ENCODE measurements around the gene KRTAP25-1.

KRTAP25-1 gene

GRCh38 chr21:30289215-30289614 is at the start of gene KRTAP25-1:
Gene KRTAP25-1 (minus strand): TSS chr21:30289514. CDS start chr21:30289490, 24 bp downstream.
- DNase-seq (ENCODE audit: low read depth in 2 of 2), result no peak

- DNase-seq (ENCODE audit: low read depth in 2 of 2), result no peak
These were observed 49.4 kb upstream of the KRTAP25-1 start for GRCh38 chr21:30338717-30339116.

GRCh38 chr21:30337772-30338171 is 48.5 kb upstream of the KRTAP25-1 start:
- DNase-seq (ENCODE audit: low read depth in 2 of 2), result no peak

- DNase-seq (ENCODE audit: low read depth in 2 of 2), result no peak
These were observed 48.0 kb upstream of the KRTAP25-1 start, which contains the start of gene KRTAP27-1 for GRCh38 chr21:30337276-30337744. Gene KRTAP27-1 (minus strand): TSS chr21:30337694. CDS start chr21:30337668, 26 bp downstream.

DNA sequence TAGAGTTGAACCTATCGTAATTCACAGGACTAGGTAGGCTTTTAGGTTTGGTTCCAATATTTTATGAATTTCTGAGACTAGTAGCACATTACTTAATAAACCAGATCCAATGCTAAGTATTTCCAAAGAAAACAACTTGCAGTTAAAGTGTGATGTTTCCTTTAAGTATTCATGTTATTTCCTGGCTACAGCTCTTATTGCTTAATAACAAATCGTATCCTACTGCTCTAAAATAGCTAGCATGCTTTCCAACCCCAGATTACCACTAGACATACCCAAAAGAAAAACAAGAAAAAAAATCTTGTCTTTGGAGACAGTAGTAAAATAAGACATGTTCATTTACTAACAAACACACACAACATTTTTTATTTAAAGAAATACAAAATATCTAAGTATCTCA is 47.3 kb upstream of the KRTAP25-1 start:
- no peak for DNase-seq (ENCODE audit: low read depth in 2 of 2)

- DNase-seq (ENCODE audit: low read depth in 2 of 2), result no peak
These were observed 44.4 kb upstream of the KRTAP25-1 start for GRCh38 chr21:30333736-30334135.

- no peak for DNase-seq (ENCODE audit: low read depth in 2 of 2)
These were observed 43.4 kb upstream of the KRTAP25-1 start for GRCh38 chr21:30332681-30333080.

DNA sequence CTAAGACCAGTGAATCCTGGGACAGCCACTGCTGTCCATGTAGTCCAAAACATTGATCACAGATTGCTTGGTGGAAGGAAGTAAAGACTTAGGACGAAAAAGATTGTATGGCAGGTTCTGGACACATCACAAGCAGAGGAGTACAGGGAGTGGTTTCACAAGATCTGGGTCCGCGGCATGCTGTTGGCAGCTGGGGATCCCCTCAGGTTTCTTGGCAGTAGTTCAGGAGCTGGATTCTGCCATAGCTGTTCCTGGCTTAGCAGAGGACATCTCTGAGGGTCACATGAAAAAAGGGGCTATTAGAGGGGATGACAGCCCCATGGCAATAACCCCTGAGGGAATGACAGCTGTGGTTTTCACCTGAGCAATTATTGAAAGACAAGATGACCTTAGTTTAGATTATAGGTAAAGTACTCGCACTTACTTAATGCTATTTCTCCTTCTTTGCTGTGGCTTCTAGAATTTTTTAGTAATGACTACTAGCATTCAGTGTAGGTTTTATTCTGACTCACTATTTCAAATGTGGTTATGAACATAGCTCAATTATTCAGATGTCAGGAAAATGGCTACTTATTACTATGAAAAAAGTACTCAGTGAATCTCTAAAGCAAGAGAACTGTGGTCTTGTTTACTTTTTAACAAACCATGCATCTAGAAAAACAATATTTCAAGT is 40.0 kb upstream of the KRTAP25-1 start:
- DNase-seq (ENCODE audit: low read depth in 2 of 2), result no peak

- no peak for DNase-seq (ENCODE audit: low read depth in 2 of 2)
These were observed 37.1 kb upstream of the KRTAP25-1 start for GRCh38 chr21:30326390-30326789.

GRCh38 chr21:30320215-30320614 is 30.9 kb upstream of the KRTAP25-1 start, which contains the start of gene KRTAP26-1:
Gene KRTAP26-1 (minus strand): TSS chr21:30320315. CDS start chr21:30320035, 280 bp downstream.
- no peak for DNase-seq (ENCODE audit: low read depth in 2 of 2)

DNA sequence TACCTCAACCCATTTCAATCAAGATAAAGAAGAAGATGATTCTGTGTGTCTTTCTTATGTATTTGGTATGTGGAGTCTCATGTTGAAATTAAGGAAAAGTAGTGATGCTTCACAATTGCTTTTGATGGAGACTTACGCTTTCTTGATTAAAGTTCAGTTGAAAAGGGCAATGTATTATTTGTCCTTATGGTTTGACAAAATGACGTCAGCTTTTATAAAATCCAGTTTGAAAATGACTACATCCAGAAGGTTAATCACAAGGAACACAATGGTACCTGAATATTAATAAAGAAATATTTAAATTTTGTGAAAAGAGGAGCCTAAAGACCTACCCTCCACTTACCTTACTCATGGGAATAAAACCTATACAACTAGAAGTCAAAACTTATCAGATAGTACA is 26.4 kb upstream of the KRTAP25-1 start:
- DNase-seq (ENCODE audit: low read depth in 2 of 2), result no peak

- no peak for DNase-seq (ENCODE audit: low read depth in 2 of 2)
These were observed 17.6 kb upstream of the KRTAP25-1 start for GRCh38 chr21:30306884-30307283.

DNA sequence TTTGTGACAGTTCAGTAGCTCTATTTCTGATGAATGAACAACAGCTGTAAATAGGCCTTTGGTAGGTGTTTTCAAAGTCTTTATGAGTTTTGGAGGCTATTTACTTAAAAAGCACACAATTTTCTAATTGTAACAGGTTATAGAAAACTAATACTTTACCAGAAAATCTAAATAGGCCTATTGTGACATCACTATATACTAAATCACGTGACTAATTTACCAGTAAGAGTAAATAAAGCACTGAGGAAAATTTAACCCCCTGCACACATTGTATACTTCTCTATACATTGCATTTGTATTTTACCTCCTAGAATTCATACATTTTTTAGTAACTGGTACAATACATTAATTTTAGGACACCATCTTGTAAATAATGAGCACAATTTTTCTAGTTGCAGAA is 15.8 kb upstream of the KRTAP25-1 start:
- DNase-seq (ENCODE audit: low read depth in 2 of 2), result no peak

- no peak for DNase-seq (ENCODE audit: low read depth in 2 of 2)
These were observed 6.5 kb downstream of the KRTAP25-1 start, which contains the start of gene KRTAP24-1 for GRCh38 chr21:30282850-30283249. Gene KRTAP24-1 (minus strand): TSS chr21:30282950. CDS start chr21:30282932, 18 bp downstream.

DNA sequence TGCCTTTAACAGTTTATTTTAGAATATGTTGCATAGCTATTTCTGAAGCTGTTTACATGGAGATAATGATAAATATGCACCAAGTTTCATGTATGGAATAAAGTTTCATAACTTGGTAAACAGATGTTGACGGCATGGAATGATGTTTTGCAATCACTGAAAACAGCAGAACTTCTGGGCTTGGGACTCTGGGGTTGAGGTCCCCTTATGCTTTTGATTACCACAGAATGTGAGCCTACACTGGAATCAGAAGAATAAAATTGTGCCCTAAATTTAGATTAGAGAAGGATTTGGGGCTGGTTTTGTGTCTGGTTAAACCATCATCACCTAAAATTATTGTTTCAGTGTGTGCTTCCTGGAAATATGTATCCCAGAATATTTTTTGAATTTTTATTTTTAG is 17.7 kb downstream of the KRTAP25-1 start:
- no peak for DNase-seq (ENCODE audit: low read depth in 2 of 2)

- no peak for DNase-seq (ENCODE audit: low read depth in 2 of 2)
These were observed 18.2 kb downstream of the KRTAP25-1 start for GRCh38 chr21:30271156-30271555.

DNA sequence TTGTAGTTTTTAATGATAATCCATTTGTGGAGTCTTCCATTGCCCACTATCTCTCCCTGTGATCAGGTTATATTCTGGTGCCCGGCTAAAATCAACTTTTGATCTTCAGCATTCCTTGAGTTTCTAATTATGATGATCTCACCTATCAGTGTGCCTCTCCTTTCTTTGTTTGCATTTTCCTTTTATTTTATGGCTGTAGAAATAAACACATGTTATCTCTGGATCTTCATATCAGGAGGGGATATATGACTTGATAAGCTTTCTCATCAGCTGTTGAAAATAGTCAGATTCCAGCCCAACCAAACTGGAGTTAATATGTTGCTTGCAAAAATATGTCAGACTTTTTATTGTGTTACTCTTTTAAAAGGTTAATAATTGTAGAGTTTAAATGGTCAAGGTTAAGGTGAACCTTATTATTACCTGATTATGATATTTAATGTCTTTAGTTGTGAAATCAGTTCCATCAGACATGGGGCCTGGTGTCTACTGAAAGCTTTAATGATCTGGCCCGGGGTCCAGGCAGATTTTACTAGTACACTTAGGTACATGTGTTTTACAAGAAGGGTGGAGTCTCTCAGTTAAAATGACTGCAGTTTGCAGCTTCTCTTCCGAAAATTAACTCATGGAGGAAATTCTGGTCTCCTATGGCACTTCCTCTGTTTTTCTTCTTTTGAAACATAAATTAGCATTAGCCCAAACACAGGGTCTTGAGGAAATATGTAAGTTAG is 19.3 kb downstream of the KRTAP25-1 start:
- no peak for DNase-seq (ENCODE audit: low read depth in 2 of 2)

GRCh38 chr21:30268608-30269197 is 20.6 kb downstream of the KRTAP25-1 start:
- DNase-seq (ENCODE audit: low read depth in 2 of 2), result no peak

DNA sequence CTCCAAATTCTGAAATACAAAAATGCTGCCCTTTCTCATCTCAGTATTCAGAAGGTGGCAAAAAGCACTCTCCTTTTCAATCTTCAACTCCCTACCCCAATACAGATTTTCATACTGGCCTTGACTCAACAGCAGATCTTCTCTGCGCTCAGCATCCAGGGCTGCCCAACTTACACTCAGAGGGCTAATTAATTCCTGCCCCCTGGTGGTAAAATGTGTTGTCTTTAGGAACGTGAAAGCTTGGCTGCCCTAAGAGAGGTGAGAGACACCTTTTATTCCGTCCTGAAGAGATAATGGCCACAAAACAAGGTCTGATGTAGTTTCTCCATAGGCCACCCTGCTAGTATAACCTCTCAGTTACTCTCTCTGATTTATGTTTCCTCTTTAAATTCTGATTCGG is 31.5 kb downstream of the KRTAP25-1 start:
- no peak for DNase-seq (ENCODE audit: low read depth in 2 of 2)

DNA sequence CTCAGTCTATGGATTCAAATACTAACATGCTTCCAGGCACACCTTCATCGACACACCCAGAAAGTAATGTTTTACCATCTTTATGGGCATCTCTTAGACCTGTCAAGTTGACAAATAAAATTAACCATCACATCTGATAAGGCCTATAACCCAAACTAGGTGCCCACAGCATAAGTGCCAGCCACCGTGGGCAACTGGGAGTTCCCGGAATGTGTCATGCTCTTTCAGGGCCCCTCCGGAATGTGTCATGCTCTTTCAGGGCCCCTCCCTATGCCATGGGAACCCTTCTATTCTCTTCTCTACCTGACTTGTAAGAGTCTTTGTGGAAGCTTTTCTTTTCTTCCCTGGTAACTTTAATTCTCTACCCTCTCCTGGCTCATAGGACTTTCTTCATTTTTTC is 33.2 kb downstream of the KRTAP25-1 start:
- DNase-seq (ENCODE audit: low read depth in 2 of 2), result no peak

DNA sequence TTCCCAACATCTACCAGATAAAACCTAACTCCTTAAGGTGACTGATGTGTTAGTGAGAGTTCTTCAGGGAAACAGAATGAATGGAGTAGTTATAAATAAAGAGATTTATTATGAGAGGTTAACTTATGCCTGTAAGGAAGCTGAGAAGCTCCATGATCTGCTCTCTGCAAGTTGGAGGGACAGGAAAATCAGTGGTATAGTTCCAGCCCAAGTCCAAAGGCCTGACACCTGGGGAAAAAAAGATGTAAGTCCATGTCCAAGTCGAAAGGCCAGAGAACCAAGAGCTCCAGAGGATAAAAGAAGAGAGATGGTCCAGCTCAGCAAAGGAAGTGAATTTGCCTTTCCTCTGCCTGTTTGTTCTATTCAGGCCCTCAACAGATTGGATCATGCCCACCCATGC is 33.6 kb downstream of the KRTAP25-1 start:
- no peak for DNase-seq (ENCODE audit: low read depth in 2 of 2)

DNA sequence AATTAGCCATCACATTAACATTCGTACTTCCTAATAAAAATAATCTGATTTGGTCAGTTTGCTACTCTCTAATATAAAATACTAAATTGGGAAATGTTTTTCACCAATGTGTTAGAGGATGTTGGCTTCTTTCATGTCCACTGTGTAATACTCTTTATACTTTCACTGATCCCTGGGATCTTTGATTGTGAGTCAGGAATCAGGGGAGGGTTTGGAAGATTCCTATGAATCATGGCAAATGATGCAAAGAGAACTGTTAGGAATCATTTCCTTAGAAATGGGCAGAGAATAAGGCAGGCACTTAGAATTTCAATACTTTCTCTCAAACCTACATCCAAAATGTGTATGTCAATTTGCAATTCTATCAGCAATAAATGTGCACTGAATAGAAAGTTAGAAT is 37.5 kb downstream of the KRTAP25-1 start:
- DNase-seq (ENCODE audit: low read depth in 2 of 2), result no peak

- no peak for DNase-seq (ENCODE audit: low read depth in 2 of 2)
These were observed 39.4 kb downstream of the KRTAP25-1 start for GRCh38 chr21:30249936-30250335.
